Activated effector memory CD4-positive, alpha-beta T cell treated with anti-CD3 and anti-CD28 coated beads, Interleukin-2, amount 50 U/mL, for 16 hours (primary cell): ENCODE data around the gene SATB2.

ENCODE experiments used
- DNase-seq: peaks from one replicate; pipeline ENCODE4 v3.0.0-alpha.2; 2020

The SATB2 gene

DNA sequence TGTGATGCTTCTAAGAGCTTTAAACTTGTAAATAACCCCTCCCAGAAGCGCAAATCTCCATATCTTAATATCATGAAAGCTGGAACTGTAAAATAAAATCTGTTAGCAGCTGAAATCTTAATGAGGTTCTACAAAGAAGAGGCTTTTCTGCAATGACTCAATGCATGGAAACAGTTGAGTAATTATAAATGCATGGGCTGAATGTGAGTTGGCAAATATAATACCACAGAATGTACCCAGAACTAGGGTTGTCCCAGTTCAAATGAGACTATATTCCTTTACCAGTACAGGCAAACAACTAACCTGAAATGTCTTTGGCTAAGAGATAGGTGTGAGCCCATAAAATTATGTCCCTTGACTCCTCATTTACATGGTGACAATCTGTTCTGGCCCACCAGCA is 52.9 kb downstream of the SATB2 start:
- DNase-seq: no peak

DNA sequence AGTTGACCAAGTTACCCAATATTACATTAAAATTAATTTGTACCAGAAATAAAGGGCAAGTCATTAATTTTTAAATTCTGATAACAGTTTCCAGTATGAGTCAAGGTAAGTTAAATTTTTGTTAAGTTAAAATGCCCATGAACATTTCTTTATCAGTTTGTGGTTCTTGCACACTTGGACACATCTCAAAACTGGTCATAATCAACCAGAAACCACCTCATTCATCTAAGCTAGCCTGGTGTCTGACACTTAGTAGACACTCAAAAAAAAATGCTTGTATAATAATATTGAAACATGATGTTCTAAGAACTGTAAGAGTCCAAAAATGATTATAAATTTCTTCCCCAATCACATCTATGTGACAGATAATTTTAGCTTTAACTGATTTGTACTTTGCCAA is 62.4 kb downstream of the SATB2 start:
- no peak for DNase-seq

DNA sequence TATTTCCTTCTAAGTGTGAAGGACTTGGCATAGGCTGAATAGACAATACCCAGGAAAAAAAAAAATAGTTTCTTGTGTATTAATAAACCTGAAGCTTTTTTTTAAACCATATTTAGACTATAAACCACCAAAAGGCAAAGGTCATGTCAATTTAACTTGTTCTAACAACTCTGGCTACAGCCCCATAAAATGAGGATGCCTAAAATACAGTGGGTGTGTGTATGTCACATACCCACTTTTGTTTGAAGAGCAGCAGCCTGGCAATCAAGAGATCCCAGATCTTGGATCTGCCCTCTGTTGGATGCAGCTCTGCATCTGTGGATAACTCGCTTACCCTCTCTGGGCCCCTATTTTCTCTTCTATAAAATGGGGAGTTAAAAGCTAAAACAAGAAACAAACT is 65.4 kb downstream of the SATB2 start:
- no peak for DNase-seq

DNA sequence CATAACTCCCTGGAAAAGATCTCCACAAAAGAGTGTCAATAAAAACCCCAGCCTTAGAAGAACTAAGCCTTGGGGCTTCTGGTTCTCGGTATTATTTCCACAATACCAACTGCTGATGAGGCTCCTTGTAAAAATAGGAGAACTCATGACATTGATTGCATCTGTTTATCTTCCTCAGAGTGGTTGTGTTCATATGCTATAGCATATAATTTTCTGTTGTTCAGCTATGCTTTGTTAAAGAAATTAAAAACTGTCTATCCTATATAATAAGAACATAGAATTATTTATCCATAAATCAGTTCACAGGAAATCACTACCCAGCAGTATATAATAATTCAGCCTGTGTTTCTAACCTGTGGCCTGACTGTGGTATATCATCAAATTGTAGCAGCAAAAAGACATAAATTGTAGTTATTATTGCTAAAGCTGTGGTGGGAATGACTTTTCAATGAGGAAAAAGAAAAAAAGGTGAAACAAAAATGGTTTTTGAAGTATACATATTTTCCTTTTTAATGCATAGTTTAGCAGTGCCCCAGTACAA is 68.9 kb downstream of the SATB2 start:
- DNase-seq: no peak

DNA sequence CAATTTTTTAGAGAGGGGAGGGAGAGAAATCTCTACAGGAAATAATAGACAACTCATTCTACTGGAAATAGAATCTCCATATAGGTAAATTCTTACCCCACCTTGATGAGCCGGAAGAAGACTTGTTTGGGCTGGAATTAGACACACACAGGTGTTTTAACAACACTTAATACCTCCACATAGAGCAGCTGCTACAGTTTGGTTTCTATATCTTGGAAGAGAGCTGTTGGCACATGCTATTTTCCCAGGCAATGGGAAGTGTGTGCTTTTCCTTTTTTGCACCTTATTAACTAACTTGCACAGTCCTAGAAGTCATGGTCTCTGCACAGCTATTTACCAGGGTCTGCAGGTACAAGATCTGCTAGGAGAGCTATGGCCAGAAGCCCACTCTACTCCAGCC is 73.7 kb downstream of the SATB2 start:
- no peak for DNase-seq

DNA sequence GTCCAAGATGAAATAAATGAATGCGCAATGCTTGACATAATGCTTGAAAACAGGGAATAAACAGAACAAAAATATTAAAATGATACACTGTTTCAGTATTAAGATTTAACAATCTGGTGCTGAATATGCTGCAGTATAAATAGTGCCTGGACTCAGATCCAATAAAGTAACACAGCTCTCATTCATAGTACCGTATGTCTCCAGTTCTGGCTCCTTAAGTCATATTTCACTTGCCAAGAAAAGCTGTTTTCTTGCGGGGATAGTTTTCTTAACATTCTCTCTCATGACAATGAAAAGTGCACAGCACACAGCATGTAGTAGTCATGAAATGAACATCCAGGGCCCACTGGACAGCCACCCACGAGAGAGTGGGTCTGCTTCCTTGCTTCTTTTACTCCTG is 74.7 kb downstream of the SATB2 start:
- no peak for DNase-seq

DNA sequence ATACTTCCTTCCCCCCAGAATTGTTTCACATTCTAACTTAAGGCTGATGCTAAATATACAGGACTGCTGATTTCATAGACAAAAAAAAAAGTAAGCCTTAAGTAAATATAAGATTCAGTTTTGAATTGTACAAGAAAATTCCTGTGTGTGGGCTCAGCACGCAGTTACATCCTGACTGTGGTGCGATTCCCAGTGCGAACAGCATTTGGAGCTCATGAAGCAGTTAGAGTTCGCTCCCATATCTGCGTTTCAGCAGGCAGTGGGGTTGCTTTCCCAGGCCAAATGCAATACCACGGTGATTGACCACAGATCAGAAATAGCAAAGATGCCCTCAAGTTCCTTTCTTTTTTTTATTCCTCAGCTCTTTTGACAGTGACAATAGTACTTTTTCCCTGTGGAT is 75.6 kb downstream of the SATB2 start:
- DNase-seq: no peak

DNA sequence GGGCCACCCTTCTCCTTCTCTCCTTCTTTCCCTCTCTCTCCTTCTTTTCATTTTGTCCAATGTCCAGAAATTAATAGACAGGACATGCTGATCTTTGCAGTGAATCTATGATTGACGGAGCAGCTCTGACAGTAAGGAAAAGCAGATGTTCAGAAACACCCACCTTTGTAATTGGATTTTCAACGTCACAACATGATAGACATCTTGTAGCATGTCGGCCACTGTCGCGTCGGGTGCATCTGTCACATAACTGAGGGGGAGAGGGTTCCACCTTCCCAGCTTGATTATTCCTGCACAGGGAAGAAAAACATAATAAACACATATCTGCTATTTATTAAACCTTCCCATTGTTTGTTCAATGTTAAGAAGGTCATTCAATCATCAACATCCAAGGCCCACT is 76.2 kb downstream of the SATB2 start:
- no peak for DNase-seq

DNA sequence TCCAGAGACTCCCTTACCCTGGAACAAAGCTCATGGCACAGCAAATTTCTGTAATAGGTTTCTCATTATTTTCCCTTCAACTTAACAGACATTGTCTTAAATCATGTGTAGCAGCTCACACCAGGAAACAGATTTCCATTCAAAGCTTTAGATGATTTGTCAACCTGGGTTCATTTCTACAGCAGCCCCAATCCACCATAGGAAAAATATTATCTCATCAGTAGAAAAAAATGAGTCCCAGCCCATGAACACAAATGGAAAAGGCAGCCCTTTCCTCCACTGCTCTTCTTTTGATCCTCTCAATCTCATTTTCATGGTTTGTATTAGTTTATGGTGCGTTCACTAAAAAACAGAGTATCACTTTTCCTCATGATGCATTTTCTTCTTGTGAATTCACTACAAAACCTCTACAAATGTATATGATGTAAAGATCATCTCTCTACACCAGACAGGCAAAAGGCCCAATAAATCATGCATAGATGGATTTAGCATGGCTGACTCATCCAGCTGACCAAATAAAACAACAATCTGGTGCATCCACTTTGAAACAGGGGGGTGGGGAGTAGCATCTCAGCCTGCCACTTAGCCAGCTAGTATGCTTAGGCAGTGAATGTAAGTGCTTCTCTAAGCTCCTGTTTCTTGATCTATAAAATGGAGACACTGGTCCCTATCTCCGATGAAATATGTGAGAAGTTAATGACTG is 78.6 kb downstream of the SATB2 start:
- no peak for DNase-seq

DNA sequence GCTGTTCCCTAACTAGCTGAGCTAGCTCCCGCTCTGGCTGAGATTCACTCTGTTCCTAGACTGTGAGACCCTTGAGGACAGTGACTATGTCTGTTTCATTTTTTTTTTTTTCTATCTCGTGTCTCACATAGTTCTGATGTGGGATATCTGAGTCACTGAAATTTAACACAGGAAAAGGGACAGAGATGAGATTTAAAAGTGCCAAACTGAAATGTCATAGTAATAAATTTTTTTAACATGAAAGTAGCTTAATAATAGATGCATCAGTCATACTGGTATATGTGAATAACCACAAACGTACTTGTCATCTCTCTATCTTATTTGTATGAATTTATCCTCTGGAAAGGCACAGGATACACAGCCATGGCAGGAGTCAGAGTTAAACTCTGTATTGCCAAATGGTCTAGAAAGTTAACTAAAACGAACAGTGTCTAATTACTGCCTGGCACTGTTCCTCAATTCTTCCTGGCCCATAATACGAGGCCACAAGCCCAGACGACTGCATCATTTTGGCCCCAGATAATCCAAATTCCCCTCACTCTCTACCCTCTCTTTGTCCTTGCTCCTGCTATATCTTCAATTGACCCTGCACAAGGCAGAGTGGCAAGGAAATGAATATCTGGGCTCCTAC is 87.5 kb downstream of the SATB2 start:
- no peak for DNase-seq

DNA sequence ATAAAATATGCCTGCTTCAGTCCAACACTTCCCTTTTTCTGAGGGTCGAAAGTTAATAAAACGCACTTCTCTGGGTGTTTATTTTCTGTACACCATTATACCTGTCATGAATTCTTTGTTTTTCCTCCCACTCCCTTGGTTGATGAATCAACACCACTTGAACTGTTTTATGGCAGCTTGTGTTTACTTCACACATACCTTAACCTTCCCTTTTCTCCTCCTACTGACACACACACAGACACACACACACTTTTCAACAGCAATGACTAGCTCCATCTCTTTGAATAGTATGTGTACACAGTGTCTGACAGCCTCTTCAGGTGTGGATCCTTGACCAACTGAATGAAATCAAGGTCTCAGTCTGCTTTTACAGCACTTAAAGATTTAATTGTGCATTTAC is 91.3 kb downstream of the SATB2 start:
- DNase-seq: no peak

DNA sequence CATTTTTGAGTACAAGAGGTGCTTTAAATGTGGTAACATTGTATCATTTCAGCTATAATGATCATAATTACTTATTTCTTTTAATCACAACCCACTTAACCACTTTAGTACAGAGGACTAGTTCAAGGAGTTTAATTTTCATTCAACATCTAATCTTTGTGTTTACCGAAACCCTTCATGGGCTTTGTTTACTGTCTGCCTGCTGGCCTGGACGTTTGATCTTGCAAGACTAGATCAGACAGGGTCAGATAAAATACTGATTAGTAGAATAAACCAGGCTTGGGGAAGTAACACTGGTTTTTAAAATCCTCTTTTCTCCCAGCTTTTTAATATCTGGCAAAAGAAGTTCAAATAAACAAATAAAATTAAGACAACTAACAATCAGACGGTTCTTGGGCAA is 93.6 kb downstream of the SATB2 start:
- no peak for DNase-seq

DNA sequence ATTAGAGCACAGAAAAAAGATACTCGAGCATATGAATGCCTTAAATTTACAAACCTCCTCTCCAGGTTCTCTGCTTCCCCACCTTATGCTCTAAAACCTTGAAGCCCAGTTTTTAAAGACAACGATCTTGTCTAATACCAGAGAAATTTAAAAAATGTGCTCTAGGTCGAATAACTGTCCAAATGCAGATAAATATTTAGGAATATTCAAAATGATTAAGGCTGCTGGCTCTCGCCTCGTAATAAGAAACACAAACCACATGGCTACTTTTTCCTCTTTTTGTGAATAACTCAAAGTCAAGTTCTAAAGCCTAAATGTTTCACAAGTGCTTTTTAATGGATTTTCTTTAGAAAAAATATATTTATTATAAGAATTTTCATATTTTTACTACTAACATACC is 101.3 kb downstream of the SATB2 start:
- DNase-seq: no peak

DNA sequence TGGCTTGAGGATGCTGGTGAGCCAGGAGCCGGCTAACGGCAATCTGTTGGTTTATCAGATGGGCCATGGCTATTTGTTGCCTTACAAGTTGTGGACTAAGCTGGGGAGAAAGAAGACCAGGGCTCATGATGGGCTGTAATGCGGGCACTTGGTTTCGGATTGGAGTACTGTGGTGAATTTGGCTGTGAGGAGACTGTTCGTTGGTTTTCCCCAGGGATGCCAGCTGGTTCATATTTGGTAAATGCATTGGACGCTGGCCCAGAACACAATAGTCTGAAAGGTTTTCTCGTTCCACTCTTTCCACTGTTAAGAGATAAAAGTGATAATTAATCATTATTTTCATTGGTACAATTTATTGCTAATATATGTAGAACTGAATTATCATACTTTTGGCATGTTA is 108.9 kb downstream of the SATB2 start:
- DNase-seq: no peak

DNA sequence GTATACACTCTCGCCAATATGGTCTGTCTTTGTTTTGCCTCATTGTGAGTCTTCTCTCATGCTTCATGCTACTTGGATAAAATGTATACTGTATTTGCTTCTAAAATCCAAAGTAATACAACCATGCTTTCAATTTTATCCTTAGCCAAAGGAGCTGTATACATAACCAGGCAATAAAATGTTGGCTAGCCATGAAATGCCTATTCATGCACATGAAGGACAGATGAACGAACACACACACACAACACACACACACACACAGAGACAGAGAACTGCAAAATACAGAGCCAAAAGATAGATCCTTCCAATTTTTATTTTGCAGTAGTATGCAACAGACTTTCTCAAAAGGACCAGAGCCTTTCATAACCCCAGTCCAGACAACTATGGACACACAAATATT is 113.7 kb downstream of the SATB2 start:
- no peak for DNase-seq

DNA sequence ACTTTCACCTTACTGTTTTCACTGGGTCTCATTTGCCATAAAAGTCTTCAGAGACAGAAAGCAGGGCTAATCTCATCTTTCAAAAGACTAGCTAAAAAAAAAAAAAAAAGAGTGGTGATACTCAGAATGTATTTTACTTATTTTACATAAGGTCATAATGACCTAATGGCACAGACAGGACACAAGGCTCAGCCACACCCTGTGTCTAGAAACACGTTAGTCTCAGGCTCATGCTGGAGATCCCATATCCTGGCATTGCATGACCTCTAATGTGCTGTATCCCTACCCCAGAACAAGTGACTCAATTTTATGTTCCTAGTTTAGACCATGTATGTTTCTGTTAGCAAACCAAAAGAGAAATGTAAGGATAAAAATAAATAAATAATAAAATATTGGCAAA is 115.4 kb downstream of the SATB2 start:
- DNase-seq: no peak

DNA sequence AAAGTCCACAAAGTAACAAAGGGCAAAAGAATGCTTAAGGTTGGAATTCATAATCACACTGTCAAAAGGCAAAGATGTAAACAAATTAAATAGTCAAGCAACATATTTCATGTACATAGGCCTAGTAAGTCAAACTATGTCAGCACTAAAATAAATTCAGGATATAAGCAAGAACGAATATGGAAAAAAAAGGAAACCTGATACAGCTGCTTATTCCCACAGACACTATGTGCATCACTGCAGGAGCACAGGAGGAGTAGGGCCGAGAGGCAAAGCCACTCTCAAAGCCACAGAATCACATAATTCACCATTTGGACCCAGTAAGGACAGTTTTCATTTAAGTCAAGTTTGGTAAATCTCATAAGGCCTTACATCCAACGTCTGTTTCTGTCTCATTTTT is 116.6 kb downstream of the SATB2 start:
- no peak for DNase-seq

DNA sequence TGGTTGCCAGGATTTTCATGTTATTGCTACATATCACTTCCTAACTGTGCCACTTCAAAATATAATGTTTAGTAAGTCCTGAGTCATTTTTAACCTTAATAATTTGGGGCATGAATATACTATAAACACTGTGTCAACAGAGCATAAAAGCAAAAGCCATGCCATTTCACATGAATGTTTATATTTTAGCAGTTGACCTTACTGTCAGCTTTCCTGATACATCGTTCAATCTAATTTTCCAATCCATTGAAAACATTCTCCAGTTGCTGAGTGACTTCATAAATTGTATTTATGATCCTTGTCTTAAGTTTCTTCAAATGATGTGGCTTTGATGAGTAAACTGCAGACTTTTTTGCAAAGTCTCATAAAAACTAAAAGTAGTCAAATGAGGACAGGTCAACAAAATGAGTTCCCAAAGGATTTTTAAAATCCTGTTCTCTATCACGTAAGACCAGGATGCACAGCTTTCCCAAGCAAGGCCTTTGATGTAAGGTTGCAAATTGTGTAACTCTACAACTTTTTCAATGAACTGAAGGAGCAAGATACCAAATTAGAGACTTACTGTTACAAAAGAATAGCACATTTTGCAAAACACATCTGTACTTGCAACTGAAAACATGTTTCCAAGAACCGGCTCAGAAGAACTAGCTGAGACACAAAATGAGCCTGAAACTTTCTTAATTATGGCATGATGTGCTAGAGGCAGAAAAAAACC is 117.7 kb downstream of the SATB2 start:
- no peak for DNase-seq

DNA sequence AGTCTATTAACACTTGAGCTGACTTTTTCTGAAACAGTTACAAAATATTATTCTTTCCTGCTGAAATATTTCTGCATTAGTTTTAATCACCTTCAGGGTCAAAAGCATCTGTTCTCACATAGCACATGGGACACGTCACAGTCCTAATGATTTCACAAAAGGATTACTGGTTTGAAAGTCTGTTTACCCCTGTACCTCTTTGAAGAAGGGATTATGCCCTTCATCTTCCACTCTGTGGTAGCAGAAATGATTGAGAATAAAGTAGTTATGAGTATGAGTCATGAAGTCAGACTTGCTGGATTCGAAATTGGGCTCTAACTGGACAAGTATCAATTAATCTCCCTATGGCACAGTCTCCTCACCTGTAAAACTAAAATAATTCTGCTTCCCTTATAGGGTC is 121.2 kb downstream of the SATB2 start:
- DNase-seq: no peak

DNA sequence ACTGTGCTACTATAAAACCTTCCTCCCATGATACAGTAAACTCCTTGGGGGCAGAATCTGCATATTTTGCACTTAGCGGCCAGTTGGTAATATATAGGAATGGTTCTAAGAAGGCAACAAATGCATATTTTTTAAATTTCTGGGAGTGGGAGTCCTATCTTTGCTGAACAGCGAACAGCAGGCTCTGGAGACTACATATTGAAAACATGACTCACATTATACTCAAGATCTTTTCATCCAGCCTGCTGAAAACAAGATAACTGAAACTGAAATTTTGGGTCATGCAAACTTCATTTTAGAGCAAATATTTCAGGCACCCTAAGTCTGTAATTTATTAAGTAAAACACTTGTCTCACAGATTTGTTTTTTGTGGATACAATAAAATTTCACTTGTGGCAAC is 122.2 kb downstream of the SATB2 start:
- DNase-seq: no peak

DNA sequence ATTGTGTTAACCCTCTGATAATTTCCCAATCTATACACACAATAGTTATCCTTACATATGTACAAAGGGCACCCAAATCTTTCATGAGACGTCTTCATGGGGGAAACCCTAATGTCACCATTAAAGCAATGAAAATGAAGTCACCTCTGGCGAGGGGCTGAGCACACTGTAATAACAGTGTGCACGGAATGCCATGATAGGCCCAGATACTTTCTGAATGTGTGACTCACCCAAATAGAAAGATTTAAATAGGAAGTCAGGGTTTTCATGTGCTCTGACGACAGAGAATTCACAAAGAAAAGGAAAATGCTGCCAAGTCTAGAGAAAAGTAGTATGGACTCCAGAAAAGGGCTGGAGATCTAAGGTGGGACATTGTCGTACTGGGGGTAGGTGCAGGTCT is 128.3 kb downstream of the SATB2 start:
- DNase-seq: no peak

DNA sequence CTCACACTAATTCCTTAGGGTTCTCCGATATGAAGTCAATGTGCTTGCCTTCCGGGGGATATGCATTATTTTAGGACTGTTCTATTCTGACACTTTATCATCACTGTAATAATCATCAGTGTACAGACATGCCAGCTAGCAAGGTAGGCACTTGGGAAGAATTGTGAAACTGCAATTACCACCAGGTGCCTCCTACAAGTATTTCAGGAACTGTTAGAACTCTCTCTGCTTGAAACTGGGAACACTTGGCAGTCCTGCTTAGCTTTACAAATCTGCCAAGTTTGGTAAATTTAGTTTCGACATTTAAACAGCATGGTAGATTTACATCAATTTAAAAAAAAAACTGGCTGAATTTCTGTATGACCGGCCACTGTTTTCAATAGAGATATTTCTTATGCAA is 128.7 kb downstream of the SATB2 start:
- no peak for DNase-seq

DNA sequence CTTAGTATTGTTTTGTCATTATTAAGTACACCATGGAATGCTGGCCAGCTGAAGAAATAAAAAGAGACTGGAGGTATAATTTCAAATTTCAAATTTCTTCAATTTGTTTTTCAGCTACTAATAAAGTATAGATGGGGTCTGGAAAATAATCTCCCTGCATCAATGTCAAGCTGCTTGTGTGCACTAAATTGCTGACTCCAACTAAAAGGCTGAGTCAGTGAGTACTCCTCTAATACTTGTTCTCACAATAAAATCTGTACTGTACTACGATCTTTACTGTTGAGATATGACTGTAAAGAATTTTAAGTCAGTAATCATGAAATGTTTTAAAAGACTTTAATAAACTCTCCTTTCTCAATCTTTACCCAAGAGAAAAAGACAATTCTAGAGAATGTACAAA is 131.9 kb downstream of the SATB2 start:
- DNase-seq: no peak

DNA sequence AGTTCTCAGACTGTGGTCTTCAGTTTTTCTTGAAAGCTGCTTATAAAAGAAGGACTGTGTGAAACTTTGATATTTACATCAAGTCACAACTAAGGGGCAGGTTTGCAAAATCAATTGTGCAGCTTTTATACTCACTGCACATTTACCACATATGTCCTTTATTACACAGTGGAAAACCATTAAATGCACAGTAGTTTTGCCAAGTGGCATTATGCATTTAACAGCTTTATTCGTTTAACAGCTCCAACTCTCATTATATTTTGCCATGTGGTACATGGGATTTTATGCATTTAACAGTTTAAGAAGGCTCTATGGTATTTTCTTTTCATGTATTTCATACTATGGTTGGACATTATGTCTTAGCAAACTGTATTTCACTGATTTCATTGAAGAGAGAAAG is 135.6 kb downstream of the SATB2 start:
- no peak for DNase-seq
